Breast epithelium (tissue), 4 donors: ENCODE results near the gene FBN3. TPM values are rescaled to one million over a fixed set of nuclear protein-coding genes. Genes with fewer than 3 reads are reported as not detected.

ENCODE experiments used
- DNase-seq, 2 donors: peaks; one replicate each; pipeline ENCODE4 v3.0.0-alpha.2; 2019; ENCODE audit warnings: low spot score in 2 of 2
- H3K27ac ChIP-seq, 2 donors: fragments of 200-600 bp; sonication (generic) in 1 of 2; one replicate each; pipeline ENCODE4 v1.5.1; 2016 to 2019; ENCODE audit warnings: mild to moderate bottlenecking in 1 of 2
- H3K27me3 ChIP-seq, 2 donors: fragments of 200-600 bp; sonication (generic) in 1 of 2; one replicate each; pipeline versions ENCODE4 v1.5.1 to v1.6.0; 2017 to 2019; ENCODE audit warnings: control low read depth in 1 of 2, mild to moderate bottlenecking in 1 of 2
- H3K36me3 ChIP-seq: fragments of 200-600 bp; one replicate; pipeline ENCODE4 v1.5.1; 2019
- H3K4me1 ChIP-seq, 2 donors: fragments of 200-600 bp; sonication (generic); one replicate each; pipeline ENCODE4 v1.5.1; 2016 to 2019; ENCODE audit warnings: control low read depth in 1 of 2
- H3K4me3 ChIP-seq, 3 donors: fragments of 200-600 bp; sonication (generic); 1 replicate in 2 of 3; 2 replicates in 1 of 3; pipeline ENCODE4 v1.5.1; 2016 to 2019; ENCODE audit warnings: mild to moderate bottlenecking in 3 of 3, moderate library complexity in 2 of 3
- H3K9me3 ChIP-seq, 2 donors: fragments of 200-600 bp; sonication (generic) in 1 of 2; one replicate each; pipeline ENCODE4 v1.5.1; 2016 to 2019; ENCODE audit warnings: control low read depth in 1 of 2
- CTCF ChIP-seq, 3 donors: fragments of 450-650 bp; IDR thresholded peaks; one replicate each; pipeline ENCODE4 v1.5.1; 2016 to 2017; ENCODE audit warnings: antibody characterized with exemption in 3 of 3, mild to moderate bottlenecking in 3 of 3, moderate library complexity in 3 of 3
- POLR2A ChIP-seq: fragments of 450-650 bp; IDR thresholded peaks from one replicate; pipeline ENCODE4 v1.6.1; 2016; ENCODE audit warnings: antibody characterized with exemption, mild to moderate bottlenecking, moderate library complexity
- POLR2AphosphoS5 ChIP-seq, 3 donors: sonication (generic); formaldehyde crosslinking; IDR thresholded peaks; one replicate each; pipeline ENCODE4 v1.6.1; 2017; ENCODE audit warnings: antibody characterized with exemption in 3 of 3
- intact Hi-C: fragments of 100-400 bp; cut with DNase I; formaldehyde crosslinking; loops from one replicate; pipeline ENCODE4 v1.15.1; 2023; ENCODE audit warnings: low total_unique reads
- total RNA-seq, 3 donors: library from RNA; depleted of rRNA; stranded (reverse); fragments of >200 nt; gene quantifications; one replicate each; pipeline ENCODE4 v1.1.0, GENCODE V29; 2016

Gene FBN3
- total RNA-seq, 3 donors from 2014 or later = 0.66 to 7.9 TPM; not detected in 1

GRCh38 chr19:8021374-8021773 lies 128.0 kb downstream of the FBN3 start:
- Histone ChIP-seq H3K27me3 (no peaks in the 10 kb centered on the region), H3K27ac (no peak overlapping the region), H3K9me3 (no peaks in the 10 kb centered on the region), H3K4me3 (no peak overlapping the region), H3K36me3 (no peaks in the 10 kb centered on the region), H3K4me1 (no peaks in the 10 kb centered on the region)
- DNase-seq = no peak
- TF ChIP-seq POLR2A (no peak), POLR2AphosphoS5 (IDR thresholded peaks at IDR 0.05) (no peak), CTCF (IDR thresholded peaks at IDR 0.05) (no peak)
- intact Hi-C loops = no loop called here

GRCh38 chr19:8020681-8021080 lies 128.7 kb downstream of the FBN3 start:
- TF ChIP-seq POLR2A = no peak
- TF ChIP-seq CTCF (IDR thresholded peaks at IDR 0.05) = no peak
- no peaks in the 10 kb centered on the region for H3K27me3 ChIP-seq
- no peak for DNase-seq
- H3K36me3 ChIP-seq = no peaks in the 10 kb centered on the region
- H3K4me1 ChIP-seq = no peaks in the 10 kb centered on the region
- no peak overlapping the region for H3K4me3 ChIP-seq
- no peaks in the 10 kb centered on the region for H3K9me3 ChIP-seq
- intact Hi-C loops = no loop called here
- H3K27ac ChIP-seq = no peak overlapping the region

- Histone ChIP-seq H3K9me3 (no peaks in the 10 kb centered on the region), H3K27ac (no peak overlapping the region), H3K36me3 (no peaks in the 10 kb centered on the region), H3K4me3 (no peak overlapping the region), H3K27me3 (no peaks in the 10 kb centered on the region), H3K4me1 (no peaks in the 10 kb centered on the region)
- DNase-seq = no peak
- TF ChIP-seq CTCF (IDR thresholded peaks at IDR 0.05) = no peak
- TF ChIP-seq POLR2AphosphoS5 (IDR thresholded peaks at IDR 0.05) = no peak
- TF ChIP-seq POLR2A = no peak
- intact Hi-C loops = no loop called here
Measured at GRCh38 chr19:8017808-8018207, 131.6 kb downstream of the FBN3 start.

Other genes with a start within 250 kb of the FBN3 start
- gene MAP2K7, start 245.7 kb downstream of the FBN3 start, total RNA-seq = 10 to 100 TPM; 13.3 to 17.1 (median 13.8) TPM
- 1 to 10 TPM in 1 of 3 donors, not detected in 2; 2.3 TPM for gene TGFBR3L, start 234.8 kb downstream of the FBN3 start, total RNA-seq
- 10 to 100 TPM; 13.8 to 14.8 (median 13.8) TPM for gene SNAPC2, start 229.3 kb downstream of the FBN3 start, total RNA-seq
- gene CTXN1, start 223.5 kb downstream of the FBN3 start, total RNA-seq = 1 to 10 TPM in 2 of 3 donors, under 1 TPM in 1; 0.32 to 9.5 (median 5.6) TPM
- gene TIMM44, start 205.9 kb downstream of the FBN3 start, total RNA-seq = 10 to 100 TPM; 29.3 to 59.6 (median 57.8) TPM
- gene ELAVL1, start 144.0 kb downstream of the FBN3 start, total RNA-seq = 10 to 100 TPM; 28.6 to 30.8 (median 29.7) TPM
- not detected for gene CCL25, start 96.8 kb downstream of the FBN3 start, total RNA-seq
- gene CERS4, start 59.8 kb upstream of the FBN3 start, total RNA-seq = 100 to 1,000 TPM in 1 of 3 donors, 10 to 100 TPM in 2; 26.4 to 141 (median 64.1) TPM
- 10 to 100 TPM; 26.9 to 98.6 (median 30.9) TPM for gene CD320, start 158.8 kb upstream of the FBN3 start, total RNA-seq
- 10 to 100 TPM; 23.2 to 27.5 (median 25.8) TPM for gene NDUFA7, start 171.8 kb upstream of the FBN3 start, total RNA-seq
- gene RPS28, start 171.9 kb upstream of the FBN3 start, total RNA-seq = 1,000 to 10,000 TPM in 1 of 3 donors, 100 to 1,000 TPM in 2; 676 to 1,337 (median 789) TPM
- gene KANK3, start 193.7 kb upstream of the FBN3 start, total RNA-seq = 10 to 100 TPM in 1 of 3 donors, 1 to 10 TPM in 2; 5.6 to 26.2 (median 7.8) TPM
- 100 to 1,000 TPM in 2 of 3 donors, 10 to 100 TPM in 1; 90.9 to 186 (median 118) TPM for gene ANGPTL4, start 214.6 kb upstream of the FBN3 start, total RNA-seq
- 10 to 100 TPM; 39.5 to 57.7 (median 41.3) TPM for gene RAB11B, start 240.8 kb upstream of the FBN3 start, total RNA-seq